ENCODE results near the gene CAPN10.

CAPN10 gene

DNA sequence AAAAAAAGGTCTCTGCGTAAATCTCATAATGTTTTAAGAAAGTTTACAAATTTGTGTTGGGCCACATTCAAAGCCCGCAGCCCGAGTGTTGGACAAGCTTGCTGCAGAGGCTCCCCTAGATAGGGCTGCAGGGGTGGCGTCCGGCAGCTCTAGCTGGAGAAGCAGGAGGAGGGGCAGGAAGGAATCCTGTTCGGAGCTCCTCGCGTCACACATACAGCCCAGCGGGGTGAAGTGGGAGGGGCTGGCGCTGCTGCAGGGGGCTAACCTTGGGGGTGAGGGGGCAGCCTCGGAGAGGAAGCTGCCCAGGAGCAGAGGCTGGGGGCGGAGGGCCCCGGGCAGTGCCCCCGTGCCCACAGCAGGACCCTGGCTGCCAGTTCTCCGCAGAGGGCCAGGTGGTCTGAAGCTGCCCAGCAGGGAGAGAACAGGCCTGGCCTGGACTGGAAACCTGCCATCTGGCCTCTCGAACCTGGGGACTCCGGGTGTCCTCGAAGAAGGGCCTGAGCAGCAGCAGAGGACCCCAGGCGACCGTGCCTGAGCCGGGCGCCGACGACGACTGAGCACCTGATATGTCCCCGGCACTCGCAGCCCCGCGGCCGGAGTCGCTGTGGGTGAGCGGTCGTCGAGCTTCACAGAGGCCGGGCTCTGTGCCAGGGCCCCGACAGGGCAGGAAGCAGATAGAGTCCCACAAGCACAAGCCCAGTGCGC lies 36.1 kb downstream of the CAPN10 start:
- DNase-seq (ENCODE audit: low read depth in 2 of 2), result peak; percentile 37 to 38

DNA sequence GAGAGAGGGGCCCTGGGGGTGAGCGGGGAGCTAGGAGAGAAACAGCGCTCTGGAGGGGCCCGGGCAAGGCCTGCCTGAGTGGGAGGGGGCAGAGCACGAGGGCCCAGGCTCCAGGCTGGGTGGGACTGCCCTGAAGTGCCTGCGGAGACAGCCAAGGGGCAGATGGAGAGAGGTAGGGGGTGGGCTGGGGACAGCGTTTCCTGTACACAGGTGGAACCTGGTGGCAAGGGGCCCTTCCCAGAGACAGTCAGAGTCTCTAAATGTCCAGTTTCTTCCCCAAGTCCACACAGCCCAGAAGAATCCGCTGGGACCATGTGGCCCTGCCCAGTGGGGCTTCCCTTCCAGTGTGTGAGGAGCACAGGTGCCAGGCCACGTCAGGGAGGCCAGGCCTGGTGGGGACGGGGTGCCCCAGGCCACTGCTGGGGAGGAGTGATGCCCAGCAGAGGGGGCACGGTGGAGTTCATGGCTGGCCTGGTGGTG lies 37.0 kb downstream of the CAPN10 start:
- no peak for DNase-seq (ENCODE audit: low read depth in 2 of 2)

DNA sequence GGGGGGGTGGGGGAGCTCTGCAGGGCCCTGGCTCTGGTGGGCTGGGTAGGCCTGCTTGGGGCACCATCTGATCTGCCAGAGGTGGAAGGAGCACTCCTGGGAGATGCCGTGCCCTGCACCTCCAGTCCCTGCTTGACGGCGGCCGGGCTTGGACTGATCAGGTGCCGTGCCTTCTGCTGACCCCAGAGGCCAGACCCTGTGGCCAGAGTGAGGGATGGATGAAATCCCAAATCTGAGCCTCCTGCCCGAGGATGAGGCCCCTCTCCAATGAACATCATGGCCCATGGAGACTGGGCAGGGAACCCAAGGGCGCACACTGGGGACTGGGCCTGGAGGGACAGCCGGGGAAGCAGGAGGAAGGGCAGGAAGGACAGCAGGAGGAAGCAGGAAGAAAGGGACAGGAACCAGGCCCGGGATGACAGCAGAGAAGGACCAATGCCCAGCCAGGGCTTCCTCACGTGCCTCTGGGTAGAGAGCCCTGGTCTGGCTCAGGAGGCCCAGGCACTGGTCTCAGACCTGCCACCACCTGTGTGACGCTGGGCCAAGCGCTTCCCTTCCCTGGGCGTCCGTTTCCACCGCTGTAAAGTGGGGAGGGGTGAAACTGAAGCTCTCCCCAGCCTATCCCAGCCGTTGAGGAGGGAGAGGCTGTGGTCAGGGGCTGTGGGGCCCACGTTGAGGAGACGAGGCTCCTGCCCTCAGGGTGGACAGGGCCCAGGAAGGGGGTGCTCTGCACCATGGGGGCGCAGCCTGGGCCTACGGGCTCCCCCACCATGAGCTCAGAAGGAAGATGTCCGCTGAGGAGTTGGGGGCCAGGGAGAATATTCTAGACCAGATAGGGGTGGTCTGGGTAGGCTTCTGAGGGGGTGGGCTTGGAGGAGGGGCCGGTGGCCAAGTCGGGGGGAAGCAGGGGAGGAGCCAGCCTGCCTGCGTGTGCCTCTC lies 37.7 kb downstream of the CAPN10 start:
- DNase-seq (ENCODE audit: low read depth in 2 of 2), result no peak

GRCh38 chr2:240624950-240625621 lies 38.6 kb downstream of the CAPN10 start, which contains the start of gene GPR35:
Gene GPR35, plus strand, starts transcription at chr2:240625480. Its CDS starts 4,473 bp downstream, at chr2:240629953.
- peak; percentile 51 to 53 for DNase-seq (ENCODE audit: low read depth in 2 of 2)

DNA sequence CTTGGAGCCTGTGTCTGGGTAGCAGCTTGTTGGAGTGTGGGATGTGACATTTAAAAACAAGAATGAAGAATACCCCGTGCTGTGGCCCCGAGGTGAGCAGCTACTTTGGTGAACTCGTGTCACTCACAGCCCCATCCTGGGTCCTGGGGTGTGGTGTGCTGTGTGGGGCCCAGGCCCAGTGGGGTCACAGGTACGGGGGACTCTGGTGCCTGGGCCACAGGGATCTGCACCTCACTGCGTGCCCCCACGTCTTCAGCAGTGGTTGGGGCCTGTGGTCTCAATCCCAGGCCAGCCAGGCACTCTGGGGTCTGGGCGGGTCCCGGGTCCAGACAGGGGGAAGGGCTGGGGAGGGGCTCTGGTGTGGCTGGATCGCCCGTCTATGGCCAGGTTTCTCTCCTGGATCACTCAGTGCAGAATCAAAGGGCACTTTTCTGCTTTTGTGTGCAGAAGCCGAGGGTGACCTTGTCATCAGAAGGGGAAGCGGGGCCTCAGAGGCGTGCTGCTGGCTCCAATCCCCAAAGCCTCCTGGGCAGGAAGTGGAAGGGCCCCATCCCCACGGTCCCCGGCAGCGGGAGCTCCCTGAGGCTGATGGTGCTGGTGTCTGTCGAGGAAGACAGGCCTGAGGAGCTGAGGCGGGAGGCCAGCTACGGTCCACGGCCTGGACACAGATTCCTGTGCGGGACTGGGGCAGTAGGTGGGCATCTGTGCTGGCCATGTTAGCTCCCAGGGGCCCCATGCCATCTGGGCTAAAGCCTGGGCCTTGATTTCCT lies 40.2 kb downstream of the CAPN10 start:
- DNase-seq (ENCODE audit: low read depth in 2 of 2), result no peak

DNA sequence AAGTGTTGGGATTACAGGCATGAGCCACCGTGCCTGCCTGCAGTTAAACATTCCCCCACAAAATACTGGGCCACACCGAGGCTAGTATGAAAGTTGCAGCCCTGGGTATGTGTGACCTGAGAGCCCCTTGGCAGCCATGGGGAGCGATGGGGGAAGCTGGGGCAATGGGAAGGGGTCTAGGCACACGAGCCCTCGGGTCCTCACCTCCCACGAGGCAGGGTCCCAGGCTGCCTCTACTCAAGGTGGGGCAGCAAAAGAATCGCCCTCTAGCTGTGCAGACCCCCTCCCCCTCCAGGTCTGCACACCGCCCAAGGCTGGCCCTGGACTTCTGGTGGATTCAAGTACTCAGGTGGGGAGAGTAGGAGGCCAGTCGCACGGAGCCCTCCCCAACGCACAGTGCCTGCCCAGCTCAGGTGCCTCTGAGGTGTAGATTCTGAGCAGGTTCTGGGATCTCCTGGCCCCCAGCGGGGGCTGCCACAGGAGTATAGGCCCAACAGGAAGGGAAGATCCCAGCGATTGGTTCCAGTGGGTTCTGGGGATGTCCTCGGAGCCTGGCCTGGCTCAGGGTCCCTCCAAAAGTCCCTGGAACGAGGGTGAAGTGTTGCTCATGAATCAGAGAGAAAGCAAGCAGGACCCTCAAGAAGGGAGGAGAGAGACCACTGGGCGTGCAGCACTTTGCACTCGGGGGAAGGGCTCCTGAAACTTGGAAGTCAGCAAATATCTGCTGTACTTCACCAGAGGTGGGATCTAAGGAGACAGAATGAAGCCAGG lies 41.4 kb downstream of the CAPN10 start:
- no peak for DNase-seq (ENCODE audit: low read depth in 2 of 2)

DNA sequence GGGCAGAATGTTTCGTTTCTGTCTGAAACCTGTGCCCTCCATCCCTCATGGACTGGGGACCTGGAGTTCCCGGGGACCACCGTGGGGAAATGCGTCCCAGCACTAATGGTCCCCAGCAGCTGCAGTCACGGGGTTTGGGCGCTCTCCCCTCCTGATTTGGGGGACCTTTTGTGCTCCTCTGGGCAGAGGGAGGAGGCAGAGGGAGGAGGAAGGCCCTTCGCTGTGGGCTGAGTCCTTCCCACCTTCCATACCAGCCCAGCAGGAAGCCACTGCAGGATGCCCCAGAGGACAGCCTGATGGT lies 41.9 kb downstream of the CAPN10 start:
- no peak for DNase-seq (ENCODE audit: low read depth in 2 of 2)

GRCh38 chr2:240628808-240629618 lies 42.5 kb downstream of the CAPN10 start:
- no peak for DNase-seq (ENCODE audit: low read depth in 2 of 2)

DNA sequence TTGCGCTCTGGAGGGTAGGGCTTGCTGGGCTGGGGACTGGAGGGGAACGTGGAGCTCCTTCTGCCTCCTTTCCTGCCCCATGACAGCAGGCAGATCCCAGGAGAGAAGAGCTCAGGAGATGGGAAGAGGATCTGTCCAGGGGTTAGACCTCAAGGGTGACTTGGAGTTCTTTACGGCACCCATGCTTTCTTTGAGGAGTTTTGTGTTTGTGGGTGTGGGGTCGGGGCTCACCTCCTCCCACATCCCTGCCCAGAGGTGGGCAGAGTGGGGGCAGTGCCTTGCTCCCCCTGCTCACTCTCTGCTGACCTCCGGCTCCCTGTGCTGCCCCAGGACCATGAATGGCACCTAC lies 43.1 kb downstream of the CAPN10 start:
- no peak for DNase-seq (ENCODE audit: low read depth in 2 of 2)

GRCh38 chr2:240629968-240630770 lies 43.6 kb downstream of the CAPN10 start:
- DNase-seq (ENCODE audit: low read depth in 2 of 2), result no peak

GRCh38 chr2:240630771-240631547 lies 44.4 kb downstream of the CAPN10 start:
- no peak for DNase-seq (ENCODE audit: low read depth in 2 of 2)

- no peak for DNase-seq (ENCODE audit: low read depth in 2 of 2)
Measured at GRCh38 chr2:240631548-240632305, 45.2 kb downstream of the CAPN10 start.

GRCh38 chr2:240632306-240632721 lies 45.8 kb downstream of the CAPN10 start:
- DNase-seq (ENCODE audit: low read depth in 2 of 2), result no peak

DNA sequence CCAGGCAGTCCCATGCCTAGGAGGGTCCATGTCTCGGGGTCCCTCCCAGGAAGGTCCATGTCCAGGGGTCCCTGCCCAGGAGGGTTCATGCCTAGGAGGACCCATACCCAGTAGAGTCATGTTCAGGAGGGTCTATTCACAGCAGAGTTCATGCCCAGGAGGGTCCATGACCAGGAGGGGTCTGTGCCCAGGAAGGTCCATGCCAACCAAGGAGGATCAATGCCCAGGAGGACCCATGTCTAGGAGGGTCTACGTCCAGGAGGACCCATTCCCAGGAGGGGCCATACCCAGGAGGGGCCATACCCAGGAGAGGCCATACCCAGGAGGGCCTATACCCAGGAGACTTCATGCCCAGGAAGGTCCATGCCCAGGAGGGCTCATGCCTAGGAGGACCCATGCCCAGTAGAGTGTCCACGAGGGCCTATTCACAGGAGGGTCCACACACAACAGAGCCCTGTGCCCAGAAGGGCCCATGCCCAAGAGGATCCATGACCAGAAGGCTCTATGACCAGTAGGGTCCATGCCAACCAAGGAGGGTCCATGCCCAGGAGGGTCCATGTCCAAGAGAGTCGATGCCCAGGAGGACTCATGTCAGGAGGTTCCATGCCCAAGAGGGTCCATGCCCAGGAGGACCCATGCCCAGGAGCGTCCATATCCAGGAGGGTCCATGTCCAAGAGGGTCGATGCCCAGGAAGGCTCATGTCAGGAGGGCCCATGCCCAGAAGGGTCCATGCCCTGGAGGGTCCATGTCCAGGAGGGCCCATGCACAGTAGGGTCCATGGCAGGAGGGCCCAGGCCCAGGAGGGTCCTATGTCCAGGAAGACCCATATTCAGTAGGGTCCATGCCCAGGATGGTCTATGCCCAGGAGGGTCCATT lies 48.8 kb downstream of the CAPN10 start:
- no peak for DNase-seq (ENCODE audit: low read depth in 2 of 2)

- DNase-seq (ENCODE audit: low read depth in 2 of 2), result no peak
Measured at GRCh38 chr2:240635998-240636547, 49.5 kb downstream of the CAPN10 start.

GRCh38 chr2:240636563-240637115 lies 50.1 kb downstream of the CAPN10 start:
- DNase-seq (ENCODE audit: low read depth in 2 of 2), result no peak
